PC-3 (cell line): ENCODE measurements around the gene RNF217. TPM values are rescaled to one million over a fixed set of nuclear protein-coding genes. Genes with fewer than 3 reads are reported as not detected.
A peak's percentile ranks its signal among the peaks of the same experiment; 100 is the strongest.

ENCODE experiments used
- ATAC-seq: fragments of 200-7000 bp; cut with Tn5 transposase; 2 replicates; pipeline ENCODE4 v1.9.1; 2020; ENCODE audit warnings: mild to moderate bottlenecking, moderate library complexity
- BruUV-seq: library from RNA; stranded (reverse); fragments of 400-500 nt; replicated peaks from 2 replicates; lab custom pipeline; 2021; lab: Mats Ljungman, UMichigan
- CTCF ChIA-PET: fragments of 300-600 bp; sonication (Branson Sonifier 250); formaldehyde crosslinking; loops from one replicate; lab custom pipeline; 2022; ENCODE audit warnings: antibody characterized with exemption; lab: Charles Lee
- POLR2A ChIA-PET: fragments of 300-600 bp; sonication (Branson Sonifier 250); formaldehyde crosslinking; loops from one replicate; lab custom pipeline; 2022; ENCODE audit warnings: antibody characterized with exemption; ENCODE audit not compliant: unreplicated experiment; lab: Charles Lee
- DNase-seq: peaks from one replicate; pipeline ENCODE4 v3.0.0-alpha.2; 2015
- H2AFZ ChIP-seq: fragments of 300-600 bp; sonication (generic); 2 replicates; pipeline ENCODE4 v1.6.0; 2016; ENCODE audit warnings: antibody characterized with exemption, low read length
- H3F3A ChIP-seq: fragments of 300-600 bp; sonication (generic); one replicate; pipeline ENCODE4 v1.6.0; 2017; ENCODE audit warnings: antibody characterized with exemption, low read length, control low read depth, mild to moderate bottlenecking; ENCODE audit not compliant: unreplicated experiment
- H3K27ac ChIP-seq: fragments of 300-600 bp; sonication (generic); 2 replicates; pipeline ENCODE4 v1.5.1; 2016; ENCODE audit warnings: mild to moderate bottlenecking, low read length
- H3K27me3 ChIP-seq: fragments of 300-600 bp; sonication (generic); 2 replicates; pipeline ENCODE4 v1.6.1; 2016; ENCODE audit warnings: low read length, mixed read lengths
- H3K36me3 ChIP-seq: fragments of 300-600 bp; sonication (generic); 2 replicates; pipeline ENCODE4 v1.6.1; 2016; ENCODE audit warnings: low read depth, mixed run types, low read length, mixed read lengths
- H3K4me1 ChIP-seq: fragments of 300-600 bp; sonication (generic); 2 replicates; pipeline ENCODE4 v1.5.1; 2016; ENCODE audit warnings: low read length; ENCODE audit not compliant: insufficient read depth
- H3K4me2 ChIP-seq: fragments of 300-600 bp; sonication (generic); 2 replicates; pipeline ENCODE4 v1.6.0; 2016; ENCODE audit warnings: low read length
- H3K4me3 ChIP-seq: fragments of 300-600 bp; sonication (generic); 2 replicates; pipeline ENCODE4 v1.5.1; 2016; ENCODE audit warnings: mild to moderate bottlenecking, low read length, mixed read lengths
- H3K79me2 ChIP-seq: fragments of 300-600 bp; sonication (generic); 2 replicates; pipeline ENCODE4 v1.6.1; 2017; ENCODE audit warnings: low read length, mixed read lengths
- H3K9ac ChIP-seq: fragments of 300-600 bp; sonication (generic); 2 replicates; pipeline ENCODE4 v1.6.0; 2016; ENCODE audit warnings: mild to moderate bottlenecking, low read length
- H3K9me2 ChIP-seq: fragments of 300-600 bp; sonication (generic); replicated peaks from 2 replicates; pipeline ENCODE4 v1.6.1; 2016; ENCODE audit warnings: mixed run types, low read length, mixed read lengths
- H3K9me3 ChIP-seq: fragments of 300-600 bp; sonication (generic); 2 replicates; pipeline ENCODE4 v1.6.1; 2016; ENCODE audit warnings: low read length, mixed read lengths
- H4K20me1 ChIP-seq: fragments of 300-600 bp; sonication (generic); 2 replicates; pipeline ENCODE4 v1.6.1; 2016; ENCODE audit warnings: low read length, mixed read lengths
- CTCF ChIP-seq: fragments of 300-600 bp; sonication (generic); conservative IDR thresholded peaks from 2 replicates; pipeline ENCODE4 v1.5.1; 2017; ENCODE audit warnings: antibody characterized with exemption, low read depth, mild to moderate bottlenecking, low read length
- EZH2 ChIP-seq: fragments of 300-600 bp; sonication (generic); IDR thresholded peaks from one replicate; pipeline ENCODE4 v1.6.1; 2017; ENCODE audit warnings: antibody characterized with exemption, mild to moderate bottlenecking, low read length; ENCODE audit not compliant: unreplicated experiment
- EZH2phosphoT487 ChIP-seq: fragments of 300-600 bp; sonication (generic); IDR thresholded peaks from 2 replicates; pipeline ENCODE4 v1.6.1; 2018; ENCODE audit warnings: mild to moderate bottlenecking, antibody characterized with exemption, low read length, borderline replicate concordance
- intact Hi-C: fragments of 100-400 bp; cut with micrococcal nuclease; formaldehyde crosslinking; loops from 2 replicates; pipeline ENCODE4 v1.9.0; 2023
- total RNA-seq: library from RNA; depleted of rRNA; stranded (reverse); fragments of >200 nt; gene quantifications from 2 replicates; pipeline ENCODE4 v1.2.3, GENCODE V29; 2014

Gene RNF217
- total RNA-seq, 1 experiment from 2014 or later, result 7.7 TPM

GRCh38 chr6:124977067-124977908 is 15.1 kb downstream of the RNF217 start:
- POLR2A ChIA-PET, result interaction anchor here (0.6 kb wide), 1 partner anchor 126 kb away, joined by 3 read pairs; no protein-coding TSS in a partner anchor
- Histone ChIP-seq H3K9ac (no peak overlapping the region), H3K9me2 (no peaks in the 10 kb centered on the region), H3K4me2 (no peak overlapping the region), H3K9me3 (peaks cover 3% of the 10 kb centered on the region; the same call in 1 of the 2 replicates), H3K27me3 (no peaks in the 10 kb centered on the region), H3K36me3 (peaks cover 12% of the 10 kb centered on the region), H2AFZ (no peak overlapping the region), H3K4me1 (peaks cover 18% of the 10 kb centered on the region), H4K20me1 (no peaks in the 10 kb centered on the region), H3K27ac (no peak overlapping the region), H3K79me2 (0 out of 2 replicates have a peak, but pooled peaks cover 5% of the 10 kb centered on the region), H3K4me3 (no peak overlapping the region), H3F3A (no peaks in the 10 kb centered on the region)
- intact Hi-C loops, result no loop called here
- CTCF ChIA-PET, result no interaction called here
- BruUV-seq, result no TSS peak
- no peak for TF ChIP-seq EZH2
- TF ChIP-seq EZH2phosphoT487, result no peak
- TF ChIP-seq CTCF, result no peak
- peak; percentile 32 for DNase-seq
- ATAC-seq, result no peak; the same call in 1 of the 2 replicates

DNA sequence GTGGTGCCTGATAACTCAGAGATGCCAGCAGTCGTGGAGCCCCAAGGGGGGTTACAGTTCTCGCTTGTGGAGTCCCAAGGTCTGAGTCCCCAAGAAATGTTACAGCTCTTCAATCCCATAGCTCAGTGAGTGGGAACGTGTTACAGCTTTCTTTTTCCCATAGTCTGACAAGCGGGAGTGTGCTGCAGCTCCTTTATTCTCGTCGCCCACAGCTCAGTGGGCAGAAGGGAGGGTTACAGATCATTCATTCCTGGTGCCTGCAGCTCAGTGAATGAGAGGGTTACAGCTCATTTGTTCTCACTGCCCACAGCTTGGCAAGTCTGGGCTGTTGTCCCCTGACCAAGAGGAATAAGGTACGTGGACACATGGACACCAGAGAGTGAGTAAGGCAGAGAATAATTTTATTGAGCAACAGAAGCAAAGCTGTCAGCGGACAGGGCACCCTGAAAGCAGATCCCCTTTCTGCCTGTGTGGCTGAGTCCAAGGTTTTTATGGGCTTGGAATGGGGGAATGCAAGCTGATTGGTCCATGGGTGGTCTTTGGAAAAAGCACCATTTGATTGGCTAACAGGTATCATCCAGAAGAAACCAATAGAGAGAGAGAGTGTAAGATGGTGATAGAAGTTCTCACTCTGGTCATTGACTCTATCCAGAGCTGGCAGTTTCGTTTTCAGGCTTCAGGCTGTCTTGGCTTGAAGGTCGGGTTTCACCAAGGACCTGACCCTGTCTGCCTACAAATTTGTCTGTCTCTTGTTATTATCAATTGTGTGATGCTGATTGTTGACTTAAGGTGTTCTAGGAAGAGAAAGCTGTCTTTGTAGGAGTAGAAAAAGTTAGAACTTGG is 16.4 kb downstream of the RNF217 start:
- 0 out of 2 replicates have a peak, but pooled peaks cover 8% of the 10 kb centered on the region for H3K79me2 ChIP-seq
- no peaks in the 10 kb centered on the region for H3K27me3 ChIP-seq
- no peak overlapping the region for H3K4me2 ChIP-seq
- peaks cover 12% of the 10 kb centered on the region for H3K36me3 ChIP-seq
- H4K20me1 ChIP-seq, result no peaks in the 10 kb centered on the region
- peaks cover 25% of the 10 kb centered on the region for H3K4me1 ChIP-seq
- H3K9me2 ChIP-seq, result no peaks in the 10 kb centered on the region
- H3K9me3 ChIP-seq, result peaks cover 3% of the 10 kb centered on the region; the same call in 1 of the 2 replicates
- no peak overlapping the region for H3K9ac ChIP-seq
- DNase-seq, result no peak
- BruUV-seq, result no TSS peak
- CTCF ChIA-PET, result no interaction called here
- H3K27ac ChIP-seq, result no peak overlapping the region
- intact Hi-C loops, result no loop called here
- H2AFZ ChIP-seq, result no peak overlapping the region
- POLR2A ChIA-PET, result no interaction called here
- no peak for TF ChIP-seq EZH2
- TF ChIP-seq CTCF, result no peak
- no peak for TF ChIP-seq EZH2phosphoT487
- ATAC-seq, result no peak
- no peaks in the 10 kb centered on the region for H3F3A ChIP-seq
- H3K4me3 ChIP-seq, result no peak overlapping the region
